HUES48 (cell line): ENCODE data around the gene CDC42BPB.
A peak's percentile ranks its signal among the peaks of the same experiment; 100 is the strongest.

Source experiments
- H3K27ac ChIP-seq: one replicate; pipeline ENCODE4 v1.7.0; 2013; ENCODE audit warnings: low read depth, low read length, inconsistent platforms
- H3K27me3 ChIP-seq: 2 replicates; pipeline ENCODE4 v1.6.1; 2013; ENCODE audit warnings: mild to moderate bottlenecking, low read length; ENCODE audit not compliant: control insufficient read depth, insufficient read depth
- H3K36me3 ChIP-seq: 2 replicates; pipeline ENCODE4 v1.6.1; 2013; ENCODE audit warnings: low read length; ENCODE audit not compliant: control insufficient read depth, insufficient read depth
- H3K4me1 ChIP-seq: 2 replicates; pipeline ENCODE4 v1.6.1; 2013; ENCODE audit warnings: mild to moderate bottlenecking, low read length; ENCODE audit not compliant: control insufficient read depth, insufficient read depth
- H3K4me3 ChIP-seq: 2 replicates; pipeline ENCODE4 v1.5.1; 2013; ENCODE audit warnings: mild to moderate bottlenecking, low read depth, low read length
- H3K9ac ChIP-seq: 2 replicates; pipeline ENCODE4 v1.6.1; 2013; ENCODE audit warnings: mild to moderate bottlenecking, low read depth, low read length, moderate library complexity
- H3K9me3 ChIP-seq: 2 replicates; pipeline ENCODE4 v1.6.1; 2013; ENCODE audit warnings: low read length; ENCODE audit not compliant: control insufficient read depth, insufficient read depth

CDC42BPB gene

GRCh38 chr14:102955636-102956408 lies 101.5 kb downstream of the CDC42BPB start:
- H3K4me1 ChIP-seq: no peaks in the 10 kb centered on the region

DNA sequence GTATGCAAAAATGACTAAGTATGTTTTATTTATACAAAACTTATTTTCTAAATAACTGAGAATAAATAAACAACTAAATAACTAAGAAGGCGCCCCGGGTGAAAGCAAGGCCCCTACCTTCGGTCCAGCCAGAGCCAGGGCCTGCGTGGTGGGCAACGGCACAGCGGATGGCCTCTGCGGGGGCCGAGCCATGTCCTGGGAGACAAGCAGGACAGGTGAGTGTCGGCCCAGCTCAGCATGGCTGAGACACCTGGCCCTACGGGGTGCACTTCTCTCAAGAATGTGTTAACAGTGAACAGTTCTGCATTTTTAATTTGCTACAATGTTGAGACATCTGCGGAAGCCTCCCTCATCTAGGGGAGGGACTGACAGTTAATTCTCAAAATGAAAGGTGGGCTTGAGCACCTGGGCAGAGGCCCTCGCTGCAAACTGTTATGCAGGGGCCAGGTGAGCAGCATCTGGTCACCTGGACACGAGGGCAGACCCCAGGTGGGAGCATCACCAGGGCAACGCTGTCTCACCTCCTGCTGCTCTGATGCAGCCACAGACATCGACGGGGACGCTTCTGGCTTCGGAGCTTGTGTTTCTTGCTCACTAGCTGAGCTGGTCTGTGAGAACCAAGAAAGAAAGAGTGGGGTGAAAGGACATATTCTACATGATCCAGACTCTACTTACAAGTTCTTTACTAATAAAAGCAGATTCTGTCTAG lies 103.1 kb downstream of the CDC42BPB start:
- peaks cover 84% of the 10 kb centered on the region for H3K36me3 ChIP-seq

More at GRCh38 chr14:102955636-102956408, 101.5 kb downstream of the CDC42BPB start:
- no peaks in the 10 kb centered on the region for H3K27me3 ChIP-seq
- no peaks in the 10 kb centered on the region for H3K9me3 ChIP-seq
- peaks cover 81% of the 10 kb centered on the region for H3K36me3 ChIP-seq
- H3K9ac ChIP-seq: no peak overlapping the region
- H3K4me3 ChIP-seq: no peak overlapping the region
- no peak overlapping the region for H3K27ac ChIP-seq

GRCh38 chr14:102953100-102953499 lies 104.2 kb downstream of the CDC42BPB start:
- peaks cover 82% of the 10 kb centered on the region for H3K36me3 ChIP-seq
- no peak overlapping the region for H3K27ac ChIP-seq
- H3K4me3 ChIP-seq: no peak overlapping the region
- H3K9me3 ChIP-seq: no peaks in the 10 kb centered on the region
- no peaks in the 10 kb centered on the region for H3K4me1 ChIP-seq
- no peak overlapping the region for H3K9ac ChIP-seq
- no peaks in the 10 kb centered on the region for H3K27me3 ChIP-seq

More for the DNA sequence above, 103.1 kb downstream of the CDC42BPB start:
- Histone ChIP-seq H3K4me1 (no peaks in the 10 kb centered on the region), H3K27me3 (no peaks in the 10 kb centered on the region), H3K9ac (no peak overlapping the region), H3K9me3 (no peaks in the 10 kb centered on the region), H3K27ac (peak overlapping the region; percentile 20), H3K4me3 (no peak overlapping the region)

- H3K36me3 ChIP-seq: peaks cover 80% of the 10 kb centered on the region
These were observed 105.1 kb downstream of the CDC42BPB start for GRCh38 chr14:102952276-102952675.

GRCh38 chr14:102951799-102952198 lies 105.5 kb downstream of the CDC42BPB start:
- Histone ChIP-seq H3K27ac (no peak overlapping the region), H3K4me1 (no peaks in the 10 kb centered on the region), H3K9ac (no peak overlapping the region), H3K4me3 (no peak overlapping the region), H3K27me3 (no peaks in the 10 kb centered on the region), H3K9me3 (no peaks in the 10 kb centered on the region), H3K36me3 (peaks cover 81% of the 10 kb centered on the region)

More at GRCh38 chr14:102952276-102952675, 105.1 kb downstream of the CDC42BPB start:
- Histone ChIP-seq H3K4me3 (no peak overlapping the region), H3K27ac (no peak overlapping the region), H3K27me3 (no peaks in the 10 kb centered on the region), H3K9ac (no peak overlapping the region), H3K4me1 (no peaks in the 10 kb centered on the region), H3K9me3 (no peaks in the 10 kb centered on the region)

DNA sequence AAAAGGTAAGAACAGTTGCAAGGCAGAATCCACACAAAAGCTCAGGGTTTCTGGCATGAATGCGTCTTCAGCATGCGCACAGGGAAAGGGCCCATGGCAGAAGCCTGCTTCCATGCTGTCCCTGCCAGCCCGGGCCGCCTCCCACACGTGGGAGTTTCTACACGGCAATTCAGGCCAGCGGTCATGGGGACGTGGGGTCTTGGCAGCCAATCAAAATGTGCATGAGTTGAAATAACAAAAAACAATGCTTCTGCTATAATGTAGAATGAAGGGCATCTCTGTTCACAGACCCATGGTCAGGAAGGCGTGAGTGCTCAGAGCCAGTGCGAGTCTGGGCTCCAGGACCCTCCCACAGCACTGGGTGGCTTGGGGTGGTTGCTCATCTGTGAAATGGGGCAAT lies 106.3 kb downstream of the CDC42BPB start:
- no peaks in the 10 kb centered on the region for H3K4me1 ChIP-seq
- H3K27ac ChIP-seq: no peak overlapping the region
- no peaks in the 10 kb centered on the region for H3K9me3 ChIP-seq
- H3K27me3 ChIP-seq: no peaks in the 10 kb centered on the region
- H3K9ac ChIP-seq: no peak overlapping the region
- H3K36me3 ChIP-seq: peaks cover 86% of the 10 kb centered on the region
- no peak overlapping the region for H3K4me3 ChIP-seq

DNA sequence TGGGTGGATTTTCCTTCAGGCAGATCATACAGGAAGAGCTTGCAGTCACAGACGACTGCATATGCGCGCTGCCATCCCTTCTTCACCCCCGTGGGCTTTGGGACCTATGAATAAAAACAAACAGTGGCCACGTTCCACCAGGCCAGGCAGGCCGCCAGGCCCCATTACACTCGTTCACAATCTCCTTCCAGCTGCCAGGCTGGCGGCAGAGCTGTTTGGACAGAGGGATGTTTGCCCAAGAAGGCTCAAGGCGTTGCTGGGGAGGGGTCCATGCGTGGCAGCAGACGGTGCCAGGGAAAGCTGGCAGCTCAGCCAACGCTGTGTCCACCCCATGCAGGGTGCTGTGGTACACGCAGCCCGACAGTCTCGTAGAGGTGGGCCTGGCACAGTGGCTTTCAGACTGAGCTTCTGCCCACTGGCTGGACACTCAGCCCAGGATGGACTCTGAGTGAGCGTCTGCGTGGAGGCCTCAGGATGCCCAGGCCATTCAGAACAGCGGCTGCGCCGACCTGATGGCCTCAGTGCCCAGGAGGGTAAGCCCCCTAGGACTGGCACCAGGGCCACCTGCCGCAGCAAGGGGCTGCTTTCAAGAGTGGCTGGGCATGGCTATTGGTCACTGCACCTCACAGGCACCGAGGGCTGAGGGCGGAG lies 107.4 kb downstream of the CDC42BPB start:
- no peak overlapping the region for H3K27ac ChIP-seq
- H3K36me3 ChIP-seq: peaks cover 88% of the 10 kb centered on the region
- H3K9ac ChIP-seq: no peak overlapping the region
- no peak overlapping the region for H3K4me3 ChIP-seq
- H3K27me3 ChIP-seq: no peaks in the 10 kb centered on the region
- no peaks in the 10 kb centered on the region for H3K9me3 ChIP-seq
- no peaks in the 10 kb centered on the region for H3K4me1 ChIP-seq

DNA sequence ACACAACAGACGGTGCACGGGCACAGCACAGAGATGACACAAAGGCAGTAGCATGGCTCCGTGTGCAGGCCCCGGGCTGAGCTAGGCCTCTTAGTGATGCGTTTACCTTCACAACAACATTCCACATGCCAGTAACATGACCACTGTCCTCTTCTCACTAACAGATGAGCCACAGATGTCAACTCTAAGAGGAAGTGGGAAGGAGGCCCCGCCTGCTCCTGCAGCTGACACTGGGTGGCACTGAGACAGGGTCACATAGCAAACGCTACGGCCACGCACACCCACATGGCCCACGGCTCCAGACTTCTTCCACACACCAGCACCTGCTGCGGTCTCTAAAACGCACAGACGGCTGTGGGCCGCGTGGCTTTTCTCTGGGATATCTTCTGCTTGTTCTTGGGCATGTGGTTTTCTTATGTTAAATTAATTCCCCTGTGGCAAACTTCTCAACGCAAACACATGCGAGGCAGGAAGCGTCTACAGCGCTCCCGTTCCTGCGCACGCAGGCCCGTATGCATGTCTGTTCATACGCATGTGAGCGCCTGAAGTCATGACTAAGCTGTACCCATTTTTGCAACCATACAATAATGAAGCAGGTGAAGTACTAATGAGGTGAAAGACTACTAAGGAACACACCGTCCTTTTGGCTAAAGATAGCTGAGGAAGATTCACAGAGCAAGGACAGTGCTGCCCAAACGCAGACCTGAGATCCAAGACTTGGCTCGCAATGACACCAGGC lies 108.1 kb downstream of the CDC42BPB start:
- Histone ChIP-seq H3K9ac (no peak overlapping the region), H3K27ac (no peak overlapping the region), H3K9me3 (no peaks in the 10 kb centered on the region), H3K4me3 (no peak overlapping the region), H3K36me3 (peaks cover 88% of the 10 kb centered on the region), H3K27me3 (no peaks in the 10 kb centered on the region), H3K4me1 (no peaks in the 10 kb centered on the region)

- Histone ChIP-seq H3K9ac (no peak overlapping the region), H3K4me3 (no peak overlapping the region), H3K36me3 (peaks cover 88% of the 10 kb centered on the region), H3K9me3 (no peaks in the 10 kb centered on the region), H3K27me3 (no peaks in the 10 kb centered on the region), H3K4me1 (no peaks in the 10 kb centered on the region), H3K27ac (no peak overlapping the region)
These were observed 108.7 kb downstream of the CDC42BPB start for GRCh38 chr14:102948698-102949061.

GRCh38 chr14:102947321-102948103 lies 109.8 kb downstream of the CDC42BPB start:
- Histone ChIP-seq H3K9ac (no peak overlapping the region), H3K4me3 (no peak overlapping the region), H3K9me3 (no peaks in the 10 kb centered on the region), H3K27me3 (no peaks in the 10 kb centered on the region), H3K36me3 (peaks cover 88% of the 10 kb centered on the region), H3K27ac (no peak overlapping the region), H3K4me1 (no peaks in the 10 kb centered on the region)
